Fibroblast of pulmonary artery (primary cell): ENCODE measurements around the gene BIVM.

ENCODE experiments used
- DNase-seq: peaks from one replicate; pipeline ENCODE4 v3.0.0-alpha.2; 2010; ENCODE audit warnings: low read depth
- H3K4me3 ChIP-seq: replicated peaks from 2 replicates; pipeline ENCODE4 v1.5.1; 2011; ENCODE audit warnings: low read depth, mild to moderate bottlenecking, control low read depth, low read length, moderate library complexity
- CTCF ChIP-seq: IDR thresholded peaks from 2 replicates; pipeline ENCODE4 v1.5.1; 2011; ENCODE audit warnings: mild to moderate bottlenecking, control low read depth, low read length, inconsistent platforms; ENCODE audit errors: missing control alignments

The BIVM gene

DNA sequence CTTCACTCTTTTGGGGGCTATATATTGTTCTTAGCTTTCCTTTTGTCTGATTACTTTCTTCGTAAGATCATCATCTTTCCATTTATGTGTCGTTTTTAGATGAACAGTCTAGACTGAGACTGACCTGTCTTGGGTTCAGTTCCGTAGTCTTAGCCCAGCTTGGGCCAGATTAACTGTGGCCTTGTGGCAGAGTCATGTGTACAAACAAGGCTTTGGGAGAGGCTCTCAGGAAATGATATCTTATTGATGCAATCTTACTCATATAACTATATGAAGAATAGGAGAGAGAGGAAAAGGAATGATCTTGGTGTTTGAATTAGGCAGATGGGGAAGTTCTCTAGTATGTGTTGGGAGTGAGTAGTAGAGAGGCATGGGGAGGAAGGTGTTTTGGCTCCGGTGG is 40.1 kb downstream of the BIVM start:
- H3K4me3 ChIP-seq, result no peak overlapping the region
- TF ChIP-seq CTCF, result no peak
- peak; percentile 7 for DNase-seq

DNA sequence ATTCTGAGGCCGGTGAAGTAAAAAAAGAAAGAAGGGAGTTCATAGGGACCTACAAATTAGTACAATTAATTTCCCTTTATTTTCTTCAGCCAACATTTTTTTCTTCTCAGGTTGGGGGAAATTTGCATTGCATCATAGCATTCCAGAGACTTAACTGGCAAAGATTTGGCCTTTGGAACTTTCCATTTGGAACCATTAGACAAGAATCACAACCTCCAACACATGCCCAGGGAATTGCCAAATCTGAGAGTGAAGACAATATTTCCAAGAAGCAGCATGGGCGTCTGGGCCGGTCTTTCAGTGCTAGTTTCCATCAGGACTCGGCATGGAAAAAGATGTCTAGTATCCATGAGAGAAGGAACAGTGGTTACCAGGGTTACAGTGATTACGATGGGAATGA is 40.5 kb downstream of the BIVM start:
- peak; percentile 59 for DNase-seq
- TF ChIP-seq CTCF, result no peak
- no peak overlapping the region for H3K4me3 ChIP-seq

DNA sequence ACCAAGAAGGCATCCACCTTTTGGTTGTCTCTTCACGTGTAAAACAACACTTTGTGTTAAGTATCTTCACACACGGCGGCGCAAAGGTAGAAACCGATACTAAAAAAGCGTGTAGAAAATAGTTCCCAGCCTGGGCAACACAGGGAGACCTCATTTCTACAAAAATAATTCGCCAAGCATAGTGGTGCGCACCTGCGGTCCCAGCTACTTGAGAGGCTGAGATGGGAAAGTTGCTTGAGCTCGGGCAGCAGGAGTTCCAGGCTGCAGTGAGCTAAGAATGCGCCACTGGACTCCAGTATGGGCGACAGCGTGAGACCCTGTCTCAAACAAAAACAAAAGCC is 46.3 kb downstream of the BIVM start:
- H3K4me3 ChIP-seq, result peak overlapping the region; percentile 91
- TF ChIP-seq CTCF, result no peak
- DNase-seq, result no peak

DNA sequence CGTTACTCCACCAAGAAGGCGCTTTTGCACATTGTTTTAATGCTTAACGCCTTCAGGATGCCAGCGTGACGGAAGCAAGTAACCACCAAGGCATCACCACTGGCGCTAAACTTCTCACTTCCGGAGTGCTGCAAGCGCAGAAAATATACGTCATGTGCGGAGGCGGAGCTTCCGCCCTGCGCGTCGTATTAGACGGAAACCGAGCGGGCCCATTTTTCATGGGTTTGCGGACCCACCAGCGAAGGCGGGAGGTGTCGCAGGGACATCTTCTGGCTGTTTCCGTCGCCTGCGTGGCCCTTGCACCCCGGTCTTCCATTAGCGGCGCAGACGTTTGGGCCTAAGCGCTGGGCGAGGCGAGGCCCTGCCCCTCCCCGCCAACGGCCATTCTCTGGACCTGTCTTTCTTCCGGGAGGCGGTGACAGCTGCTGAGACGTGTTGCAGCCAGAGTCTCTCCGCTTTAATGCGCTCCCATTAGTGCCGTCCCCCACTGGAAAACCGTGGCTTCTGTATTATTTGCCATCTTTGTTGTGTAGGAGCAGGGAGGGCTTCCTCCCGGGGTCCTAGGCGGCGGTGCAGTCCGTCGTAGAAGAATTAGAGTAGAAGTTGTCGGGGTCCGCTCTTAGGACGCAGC is 46.8 kb downstream of the BIVM start, which contains the start of gene ERCC5:
Gene ERCC5 (plus strand): TSS at position 403 of the 631 bp plus-strand sequence. CDS start 235 bp downstream, outside the sequence.
- DNase-seq, result peak; percentile 97
- TF ChIP-seq CTCF, result no peak
- H3K4me3 ChIP-seq, result peak within 1 kb of the TSS; percentile 91

- peak overlapping the region; percentile 91 for H3K4me3 ChIP-seq
- no peak for TF ChIP-seq CTCF
- peak; percentile 43 for DNase-seq
These were observed 47.5 kb downstream of the BIVM start for GRCh38 chr13:102846261-102847015.

GRCh38 chr13:102847272-102848234 is 48.6 kb downstream of the BIVM start:
- peak overlapping the region; percentile 91 for H3K4me3 ChIP-seq
- TF ChIP-seq CTCF, result peak; percentile 75
- peak; percentile 70 for DNase-seq
